Endodermal cell (in vitro differentiated cells): ENCODE results near the gene C2orf78. TPM values are rescaled to one million over a fixed set of nuclear protein-coding genes. Genes with fewer than 3 reads are reported as not detected.
A peak's percentile ranks its signal among the peaks of the same experiment; 100 is the strongest.
"Not testable (repeated sequence)": the region's sequence is repeated elsewhere in the genome, so short reads cannot be mapped to it uniquely, and the experiment has no call there.

Experiments
- DNase-seq: peaks from one replicate; pipeline ENCODE4 v3.0.0-alpha.2; 2017
- H3K27ac ChIP-seq: 2 replicates; pipeline ENCODE4 v1.5.1; 2013; ENCODE audit warnings: mild to moderate bottlenecking, low read depth, low read length, moderate library complexity
- H3K27me3 ChIP-seq: 2 replicates; pipeline ENCODE4 v1.6.1; 2013; ENCODE audit warnings: mild to moderate bottlenecking, low read length, moderate library complexity; ENCODE audit not compliant: insufficient read depth, control insufficient read depth, poor library complexity, severe bottlenecking
- H3K36me3 ChIP-seq: 2 replicates; pipeline ENCODE4 v1.7.0; 2013; ENCODE audit warnings: mild to moderate bottlenecking, low read length, moderate library complexity; ENCODE audit not compliant: control insufficient read depth, insufficient read depth
- H3K4me1 ChIP-seq: one replicate; pipeline ENCODE4 v1.7.0; 2013; ENCODE audit warnings: low read length; ENCODE audit not compliant: control insufficient read depth, insufficient read depth
- H3K4me3 ChIP-seq: 2 replicates; pipeline ENCODE4 v1.5.1; 2013; ENCODE audit warnings: mild to moderate bottlenecking, low read length, moderate library complexity
- H3K9ac ChIP-seq: 2 replicates; pipeline ENCODE4 v1.6.1; 2013; ENCODE audit warnings: mild to moderate bottlenecking, low read length, moderate library complexity; ENCODE audit not compliant: poor library complexity, severe bottlenecking; ENCODE audit errors: extremely low read depth
- H3K9me3 ChIP-seq: 2 replicates; pipeline ENCODE4 v1.6.1; 2013; ENCODE audit warnings: mild to moderate bottlenecking, low read length, moderate library complexity; ENCODE audit not compliant: control insufficient read depth
- H3K27ac Mint-ChIP-seq: 2 replicates; pipeline ENCODE4 v1.8.0; 2020; ENCODE audit warnings: mixed read lengths
- H3K27me3 Mint-ChIP-seq: 2 replicates; pipeline ENCODE4 v1.8.0; 2021; ENCODE audit warnings: mild to moderate bottlenecking, mixed read lengths; ENCODE audit not compliant: insufficient read depth
- H3K36me3 Mint-ChIP-seq: 2 replicates; pipeline ENCODE4 v1.8.0; 2020; ENCODE audit warnings: low read depth, mixed read lengths
- H3K4me1 Mint-ChIP-seq: 2 replicates; pipeline ENCODE4 v1.8.0; 2020; ENCODE audit warnings: mixed read lengths
- H3K4me3 Mint-ChIP-seq: 2 replicates; pipeline ENCODE4 v1.8.0; 2020; ENCODE audit warnings: mild to moderate bottlenecking, moderate library complexity, mixed read lengths
- H3K9me3 Mint-ChIP-seq: 2 replicates; pipeline ENCODE4 v1.8.0; 2020; ENCODE audit warnings: mild to moderate bottlenecking, mixed read lengths
- CTCF ChIP-seq: fragments of 200-600 bp; sonication (generic); conservative IDR thresholded peaks from 2 replicates; pipeline ENCODE4 v1.5.0; 2021; ENCODE audit warnings: antibody characterized with exemption, mild to moderate bottlenecking
- WGBS, 2 experiments: methylation state at CpG; one replicate each; pipeline versions ENCODE4 v1.1.5 to v1.1.7; 2013; ENCODE audit warnings: missing lambda C conversion rate in 2 of 2, mixed read lengths in 1 of 2; ENCODE audit not compliant: insufficient coverage in 1 of 2, insufficient read length in 1 of 2; 5-methylcytosine and 5-hydroxymethylcytosine counted together
- long read RNA-seq, 4 experiments: library from polyadenylated mRNA in 2 of 4; library from RNA in 1 of 4; library from capped mRNA in 1 of 4; stranded (forward) in 3 of 4; unstranded in 1 of 4; transcript quantifications; one replicate each; pipeline ENCODE4 v2.0.0, GENCODE V29; 2020 to 2021; ENCODE audit warnings: inconsistent platforms in 1 of 4
- polyA plus RNA-seq, 2 experiments: library from polyadenylated mRNA; stranded (reverse); fragments of 50-300 nt; gene quantifications; one replicate each; pipeline ENCODE4 v1.2.3, GENCODE V29; 2013
- total RNA-seq, 2 donors: library from RNA; stranded (reverse); fragmentation: NEBNext Ultra II Directional in 1 of 2; extraction: Animal tissue kit (Norgen Biotek cat#: 25700) in 1 of 2; gene quantifications; 2 replicates in 1 of 2; 3 replicates in 1 of 2; pipeline ENCODE4 v1.2.1, GENCODE V29; 2021

The C2orf78 gene
- not detected for total RNA-seq
- not detected for polyA plus RNA-seq (2013, experiment 1 of 2)
- not detected for polyA plus RNA-seq (2013, experiment 2 of 2)
- long read RNA-seq, experiment 1 = 0 reads
- long read RNA-seq, experiment 2 = 0 reads
- long read RNA-seq, experiment 3 = 0 reads
- long read RNA-seq, experiment 4 = 0 reads

GRCh38 chr2:73783883-73784282, at the start of gene C2orf78:
Gene C2orf78 (plus strand): TSS chr2:73784183. CDS start chr2:73784310, 127 bp downstream.
- H3K4me3 Mint-ChIP-seq, H3K9me3 Mint-ChIP-seq, H3K4me1 ChIP-seq, H3K27me3 Mint-ChIP-seq, DNase-seq, H3K36me3 ChIP-seq, H3K27me3 ChIP-seq, H3K36me3 Mint-ChIP-seq, H3K9ac ChIP-seq, H3K27ac ChIP-seq, H3K27ac Mint-ChIP-seq, H3K9me3 ChIP-seq, H3K4me1 Mint-ChIP-seq, H3K4me3 ChIP-seq: not testable (repeated sequence)
- no CpG with 5 or more reads among the region's 3 CpGs for WGBS, 2 experiments

- Histone ChIP-seq H3K27me3 (peaks cover 20% of the 10 kb centered on the region), H3K36me3 (peaks cover 23% of the 10 kb centered on the region), H3K4me3 (peak overlapping the region; percentile 93), H3K27ac (no peak overlapping the region), H3K9ac (peak overlapping the region; percentile 55), H3K9me3 (peaks cover 9% of the 10 kb centered on the region), H3K4me1 (no peaks in the 10 kb centered on the region)
- WGBS, 2 experiments = 16 to 29% methylated on average over 8 of the region's 8 CpGs
- peak overlapping the region; percentile 86 for H3K27ac Mint-ChIP-seq
- peak overlapping the region; percentile 91 for H3K4me3 Mint-ChIP-seq
- no peak for TF ChIP-seq CTCF
- no peak for DNase-seq
- peaks cover 5% of the 10 kb centered on the region for H3K4me1 Mint-ChIP-seq
- H3K9me3 Mint-ChIP-seq = peaks cover 10% of the 10 kb centered on the region
- H3K36me3 Mint-ChIP-seq = peaks cover 43% of the 10 kb centered on the region
- H3K27me3 Mint-ChIP-seq = peaks cover 40% of the 10 kb centered on the region
Observed at GRCh38 chr2:73736378-73736777, 47.6 kb upstream of the C2orf78 start.

- peak within 1 kb of the TSS; percentile 86 for H3K27ac Mint-ChIP-seq
- peak within 1 kb of the TSS; percentile 93 for H3K4me3 ChIP-seq
- H3K9me3 Mint-ChIP-seq = peaks cover 10% of the 10 kb centered on the region
- peaks cover 44% of the 10 kb centered on the region for H3K36me3 Mint-ChIP-seq
- peaks cover 5% of the 10 kb centered on the region for H3K4me1 Mint-ChIP-seq
- H3K36me3 ChIP-seq = peaks cover 16% of the 10 kb centered on the region
- peak within 1 kb of the TSS; percentile 91 for H3K4me3 Mint-ChIP-seq
- peak within 1 kb of the TSS; percentile 55 for H3K9ac ChIP-seq
- H3K9me3 ChIP-seq = peaks cover 9% of the 10 kb centered on the region
- TF ChIP-seq CTCF = no peak
- DNase-seq = peak; percentile 97
- peaks cover 20% of the 10 kb centered on the region for H3K27me3 ChIP-seq
- H3K4me1 ChIP-seq = no peaks in the 10 kb centered on the region
- 5 to 12% methylated on average over 27 to 49 of the region's 49 CpGs for WGBS, 2 experiments
- H3K27ac ChIP-seq = peak within 1 kb of the TSS; percentile 51
- H3K27me3 Mint-ChIP-seq = peaks cover 47% of the 10 kb centered on the region
Observed at GRCh38 chr2:73736855-73737779, 46.9 kb upstream of the C2orf78 start, which contains the start of gene TPRKB. Gene TPRKB (minus strand): TSS chr2:73737345. CDS start chr2:73734569, 2,776 bp downstream.
